WTC11 (cell line): Measurements from ENCODE around the gene ARHGAP6.

Experiments used
- FOXJ3 ChIP-seq: sonication (generic); formaldehyde crosslinking; IDR thresholded peaks from 2 replicates; pipeline ENCODE4 v1.9.0; 2021; ENCODE audit warnings: missing genetic modification reagents, mild to moderate bottlenecking, borderline replicate concordance
- JUN ChIP-seq: sonication (generic); formaldehyde crosslinking; IDR thresholded peaks from 2 replicates; pipeline ENCODE4 v1.8.0; 2023; ENCODE audit warnings: mild to moderate bottlenecking, missing genetic modification reagents
- TCF7 ChIP-seq: sonication (generic); formaldehyde crosslinking; IDR thresholded peaks from 2 replicates; pipeline ENCODE4 v1.8.0; 2022; ENCODE audit warnings: mild to moderate bottlenecking, low read depth, missing genetic modification reagents, moderate library complexity
- TF ChIP-seq, protein P1 (sequence below): sonication (generic); formaldehyde crosslinking; IDR thresholded peaks from 2 replicates; pipeline ENCODE4 v1.8.1; 2022; ENCODE audit warnings: low read depth, missing genetic modification reagents, borderline replicate concordance
- TF ChIP-seq, protein P2 (sequence below): sonication (generic); formaldehyde crosslinking; IDR thresholded peaks from 2 replicates; pipeline ENCODE4 v1.8.1; 2023; ENCODE audit warnings: mild to moderate bottlenecking, missing genetic modification reagents, moderate library complexity
- TF ChIP-seq, protein P3 (sequence below): fragments of 200-600 bp; IDR thresholded peaks from 2 replicates; pipeline ENCODE4 v1.8.0; 2022; ENCODE audit warnings: antibody characterized with exemption

DNA sequence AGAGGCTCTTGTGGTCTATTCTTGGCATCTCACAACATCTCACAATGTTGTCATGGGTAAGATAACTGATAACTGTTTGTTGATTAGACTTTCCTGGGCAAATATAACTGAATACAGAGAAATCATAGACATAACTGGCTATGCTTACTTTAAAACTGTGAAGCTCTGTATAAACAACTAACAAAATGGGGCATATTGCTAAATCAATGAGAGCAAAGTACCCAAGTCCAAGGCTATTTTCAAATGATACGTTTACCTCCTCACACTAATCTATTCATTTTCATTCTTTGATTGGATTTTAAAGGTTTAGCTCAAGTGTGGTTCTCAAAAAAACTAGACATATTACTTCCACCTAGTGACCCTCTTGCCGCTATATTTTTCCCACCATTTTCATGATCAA, 333.9 kb downstream of the ARHGAP6 start:
- no peak for TF ChIP-seq TCF7 (CRISPR knock-in tag)
- TF ChIP-seq, protein P1, sequence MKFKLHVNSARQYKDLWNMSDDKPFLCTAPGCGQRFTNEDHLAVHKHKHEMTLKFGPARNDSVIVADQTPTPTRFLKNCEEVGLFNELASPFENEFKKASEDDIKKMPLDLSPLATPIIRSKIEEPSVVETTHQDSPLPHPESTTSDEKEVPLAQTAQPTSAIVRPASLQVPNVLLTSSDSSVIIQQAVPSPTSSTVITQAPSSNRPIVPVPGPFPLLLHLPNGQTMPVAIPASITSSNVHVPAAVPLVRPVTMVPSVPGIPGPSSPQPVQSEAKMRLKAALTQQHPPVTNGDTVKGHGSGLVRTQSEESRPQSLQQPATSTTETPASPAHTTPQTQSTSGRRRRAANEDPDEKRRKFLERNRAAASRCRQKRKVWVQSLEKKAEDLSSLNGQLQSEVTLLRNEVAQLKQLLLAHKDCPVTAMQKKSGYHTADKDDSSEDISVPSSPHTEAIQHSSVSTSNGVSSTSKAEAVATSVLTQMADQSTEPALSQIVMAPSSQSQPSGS (CRISPR knock-in tag), result no peak
- TF ChIP-seq, protein P2, sequence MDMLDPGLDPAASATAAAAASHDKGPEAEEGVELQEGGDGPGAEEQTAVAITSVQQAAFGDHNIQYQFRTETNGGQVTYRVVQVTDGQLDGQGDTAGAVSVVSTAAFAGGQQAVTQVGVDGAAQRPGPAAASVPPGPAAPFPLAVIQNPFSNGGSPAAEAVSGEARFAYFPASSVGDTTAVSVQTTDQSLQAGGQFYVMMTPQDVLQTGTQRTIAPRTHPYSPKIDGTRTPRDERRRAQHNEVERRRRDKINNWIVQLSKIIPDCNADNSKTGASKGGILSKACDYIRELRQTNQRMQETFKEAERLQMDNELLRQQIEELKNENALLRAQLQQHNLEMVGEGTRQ (CRISPR knock-in tag), result no peak
- TF ChIP-seq JUN, result no peak
- TF ChIP-seq, protein P3, sequence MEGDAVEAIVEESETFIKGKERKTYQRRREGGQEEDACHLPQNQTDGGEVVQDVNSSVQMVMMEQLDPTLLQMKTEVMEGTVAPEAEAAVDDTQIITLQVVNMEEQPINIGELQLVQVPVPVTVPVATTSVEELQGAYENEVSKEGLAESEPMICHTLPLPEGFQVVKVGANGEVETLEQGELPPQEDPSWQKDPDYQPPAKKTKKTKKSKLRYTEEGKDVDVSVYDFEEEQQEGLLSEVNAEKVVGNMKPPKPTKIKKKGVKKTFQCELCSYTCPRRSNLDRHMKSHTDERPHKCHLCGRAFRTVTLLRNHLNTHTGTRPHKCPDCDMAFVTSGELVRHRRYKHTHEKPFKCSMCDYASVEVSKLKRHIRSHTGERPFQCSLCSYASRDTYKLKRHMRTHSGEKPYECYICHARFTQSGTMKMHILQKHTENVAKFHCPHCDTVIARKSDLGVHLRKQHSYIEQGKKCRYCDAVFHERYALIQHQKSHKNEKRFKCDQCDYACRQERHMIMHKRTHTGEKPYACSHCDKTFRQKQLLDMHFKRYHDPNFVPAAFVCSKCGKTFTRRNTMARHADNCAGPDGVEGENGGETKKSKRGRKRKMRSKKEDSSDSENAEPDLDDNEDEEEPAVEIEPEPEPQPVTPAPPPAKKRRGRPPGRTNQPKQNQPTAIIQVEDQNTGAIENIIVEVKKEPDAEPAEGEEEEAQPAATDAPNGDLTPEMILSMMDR, result no peak
- no peak for TF ChIP-seq FOXJ3
